SK-N-MC (cell line): Measurements from ENCODE around the gene SMU1.
"Not testable (repeated sequence)": the region's sequence is repeated elsewhere in the genome, so short reads cannot be mapped to it uniquely, and the experiment has no call there.

Source experiments
- DNase-seq: peaks from one replicate; pipeline ENCODE4 v3.0.0-alpha.2; 2011; ENCODE audit warnings: low read depth, low spot score
- H3K27ac ChIP-seq: fragments of 200-600 bp; sonication (generic); 2 replicates; pipeline ENCODE4 v1.5.1; 2016; ENCODE audit warnings: mixed run types
- H3K36me3 ChIP-seq: fragments of 200-600 bp; sonication (generic); 2 replicates; pipeline ENCODE4 v1.6.1; 2017; ENCODE audit warnings: antibody characterized with exemption, low read length, mixed read lengths; ENCODE audit not compliant: insufficient read depth
- H3K4me3 ChIP-seq: fragments of 200-600 bp; sonication (generic); 2 replicates; pipeline ENCODE4 v1.5.1; 2016
- H3K9ac ChIP-seq: fragments of 200-600 bp; sonication (generic); 2 replicates; pipeline ENCODE4 v1.8.0; 2017; ENCODE audit warnings: mixed run types, mixed read lengths; ENCODE audit not compliant: insufficient read length
- H3K9me3 ChIP-seq: fragments of 200-600 bp; sonication (generic); 2 replicates; pipeline ENCODE4 v1.6.1; 2017; ENCODE audit warnings: low read depth, mild to moderate bottlenecking, antibody characterized with exemption, low read length, moderate library complexity, mixed read lengths
- EZH2 ChIP-seq: fragments of 200-600 bp; sonication (generic); IDR thresholded peaks from one replicate; pipeline ENCODE4 v1.6.1; 2017; ENCODE audit warnings: antibody characterized with exemption
- FOXP2 ChIP-seq: optimal IDR thresholded peaks from 2 replicates; pipeline ENCODE3; 2011; ENCODE audit warnings: mild to moderate bottlenecking, moderate library complexity; ENCODE audit not compliant: insufficient read depth; ENCODE audit errors: extremely low read length, control extremely low read depth
- POLR2AphosphoS5 ChIP-seq: IDR thresholded peaks from 2 replicates; pipeline ENCODE4 v1.6.1; 2012; ENCODE audit warnings: mild to moderate bottlenecking, low read depth, low read length, borderline replicate concordance

Gene SMU1

GRCh38 chr9:33101104-33101951 is 24.9 kb upstream of the SMU1 start:
- Histone ChIP-seq H3K4me3 (no peak overlapping the region), H3K27ac (no peak overlapping the region), H3K36me3 (no peaks in the 10 kb centered on the region), H3K9me3 (no peaks in the 10 kb centered on the region), H3K9ac (no peak overlapping the region)
- DNase-seq: no peak
- TF ChIP-seq EZH2: no peak
- TF ChIP-seq POLR2AphosphoS5: no peak
- TF ChIP-seq FOXP2: no peak

- no peak for TF ChIP-seq POLR2AphosphoS5
- TF ChIP-seq EZH2: no peak
- TF ChIP-seq FOXP2: no peak
- no peak for DNase-seq
Observed at GRCh38 chr9:33099754-33100153, 23.3 kb upstream of the SMU1 start.

GRCh38 chr9:33097192-33097591 is 20.7 kb upstream of the SMU1 start:
- Histone ChIP-seq H3K36me3 (no peaks in the 10 kb centered on the region), H3K9me3 (no peaks in the 10 kb centered on the region), H3K4me3 (no peak overlapping the region), H3K9ac (no peak overlapping the region), H3K27ac (no peak overlapping the region)
- TF ChIP-seq POLR2AphosphoS5: no peak
- no peak for TF ChIP-seq EZH2
- no peak for TF ChIP-seq FOXP2
- no peak for DNase-seq

More at GRCh38 chr9:33099754-33100153, 23.3 kb upstream of the SMU1 start:
- H3K36me3 ChIP-seq: no peaks in the 10 kb centered on the region
- H3K27ac ChIP-seq: no peak overlapping the region
- H3K4me3 ChIP-seq: no peak overlapping the region
- H3K9ac ChIP-seq: no peak overlapping the region
- no peaks in the 10 kb centered on the region for H3K9me3 ChIP-seq

- Histone ChIP-seq H3K4me3 (no peak overlapping the region), H3K9me3 (no peaks in the 10 kb centered on the region), H3K9ac (no peak overlapping the region), H3K36me3 (no peaks in the 10 kb centered on the region), H3K27ac (no peak overlapping the region)
- TF ChIP-seq POLR2AphosphoS5 (no peak), FOXP2 (no peak), EZH2 (no peak)
- DNase-seq: no peak
Observed at GRCh38 chr9:33092634-33093033, 16.2 kb upstream of the SMU1 start.

- not testable (repeated sequence) for DNase-seq, H3K27ac ChIP-seq, H3K9ac ChIP-seq, H3K36me3 ChIP-seq, H3K9me3 ChIP-seq, H3K4me3 ChIP-seq
Observed at GRCh38 chr9:33085672-33086071, 9.2 kb upstream of the SMU1 start.

GRCh38 chr9:33082538-33083326 is 6.3 kb upstream of the SMU1 start:
- Histone ChIP-seq H3K36me3 (no peaks in the 10 kb centered on the region), H3K4me3 (no peak overlapping the region), H3K9ac (no peak overlapping the region), H3K9me3 (no peaks in the 10 kb centered on the region), H3K27ac (no peak overlapping the region)
- no peak for TF ChIP-seq FOXP2
- no peak for TF ChIP-seq EZH2
- no peak for TF ChIP-seq POLR2AphosphoS5
- DNase-seq: no peak

- H3K36me3 ChIP-seq: no peaks in the 10 kb centered on the region
- no peaks in the 10 kb centered on the region for H3K9me3 ChIP-seq
- H3K27ac ChIP-seq: no peak overlapping the region
- H3K9ac ChIP-seq: no peak overlapping the region
- H3K4me3 ChIP-seq: no peak overlapping the region
- no peak for TF ChIP-seq EZH2
- TF ChIP-seq FOXP2: no peak
- TF ChIP-seq POLR2AphosphoS5: no peak
- DNase-seq: no peak
Observed at GRCh38 chr9:33082128-33082527, 5.7 kb upstream of the SMU1 start.

- Histone ChIP-seq H3K27ac (peak overlapping the region; percentile 56), H3K4me3 (peak overlapping the region; percentile 77), H3K9ac (peak overlapping the region; percentile 75), H3K36me3 (no peaks in the 10 kb centered on the region), H3K9me3 (no peaks in the 10 kb centered on the region)
- no peak for TF ChIP-seq POLR2AphosphoS5
- no peak for TF ChIP-seq EZH2
- no peak for TF ChIP-seq FOXP2
- peak; percentile 85 for DNase-seq
Observed at GRCh38 chr9:33081128-33081851, 4.8 kb upstream of the SMU1 start.
